ENCODE measurements around the gene RNF26.

DNA sequence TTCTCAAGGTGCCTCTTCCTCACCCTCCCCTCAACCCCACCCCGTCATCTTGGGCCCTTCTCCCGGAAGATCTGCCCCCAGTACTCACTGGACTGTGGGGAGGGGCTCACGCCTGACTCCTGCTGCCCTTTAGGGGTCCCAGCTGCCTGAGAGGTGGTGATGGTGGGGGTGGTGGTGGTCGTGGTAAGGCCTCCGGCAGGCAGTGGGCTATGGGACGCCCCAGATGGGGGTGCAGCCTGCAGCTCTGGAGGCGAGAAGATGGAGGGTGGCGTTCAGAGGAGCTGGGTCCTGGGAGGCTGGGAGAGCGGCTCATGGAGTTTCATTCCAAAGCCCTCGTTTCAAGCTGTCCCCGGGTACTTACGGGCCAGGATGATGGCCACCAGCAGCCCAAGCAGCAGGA is 11.4 kb downstream of the RNF26 start:
- TF ChIP-seq FOXM1 (IDR thresholded peaks at IDR 0.05; ENCODE audit: low read depth) (no peak), TCF12 (IDR thresholded peaks at IDR 0.05) (no peak), POLR2AphosphoS5 (IDR thresholded peaks at IDR 0.05; ENCODE audit: low read depth, low read length) (no peak)
- TF ChIP-seq, protein P1, sequence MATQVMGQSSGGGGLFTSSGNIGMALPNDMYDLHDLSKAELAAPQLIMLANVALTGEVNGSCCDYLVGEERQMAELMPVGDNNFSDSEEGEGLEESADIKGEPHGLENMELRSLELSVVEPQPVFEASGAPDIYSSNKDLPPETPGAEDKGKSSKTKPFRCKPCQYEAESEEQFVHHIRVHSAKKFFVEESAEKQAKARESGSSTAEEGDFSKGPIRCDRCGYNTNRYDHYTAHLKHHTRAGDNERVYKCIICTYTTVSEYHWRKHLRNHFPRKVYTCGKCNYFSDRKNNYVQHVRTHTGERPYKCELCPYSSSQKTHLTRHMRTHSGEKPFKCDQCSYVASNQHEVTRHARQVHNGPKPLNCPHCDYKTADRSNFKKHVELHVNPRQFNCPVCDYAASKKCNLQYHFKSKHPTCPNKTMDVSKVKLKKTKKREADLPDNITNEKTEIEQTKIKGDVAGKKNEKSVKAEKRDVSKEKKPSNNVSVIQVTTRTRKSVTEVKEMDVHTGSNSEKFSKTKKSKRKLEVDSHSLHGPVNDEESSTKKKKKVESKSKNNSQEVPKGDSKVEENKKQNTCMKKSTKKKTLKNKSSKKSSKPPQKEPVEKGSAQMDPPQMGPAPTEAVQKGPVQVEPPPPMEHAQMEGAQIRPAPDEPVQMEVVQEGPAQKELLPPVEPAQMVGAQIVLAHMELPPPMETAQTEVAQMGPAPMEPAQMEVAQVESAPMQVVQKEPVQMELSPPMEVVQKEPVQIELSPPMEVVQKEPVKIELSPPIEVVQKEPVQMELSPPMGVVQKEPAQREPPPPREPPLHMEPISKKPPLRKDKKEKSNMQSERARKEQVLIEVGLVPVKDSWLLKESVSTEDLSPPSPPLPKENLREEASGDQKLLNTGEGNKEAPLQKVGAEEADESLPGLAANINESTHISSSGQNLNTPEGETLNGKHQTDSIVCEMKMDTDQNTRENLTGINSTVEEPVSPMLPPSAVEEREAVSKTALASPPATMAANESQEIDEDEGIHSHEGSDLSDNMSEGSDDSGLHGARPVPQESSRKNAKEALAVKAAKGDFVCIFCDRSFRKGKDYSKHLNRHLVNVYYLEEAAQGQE (IDR thresholded peaks at IDR 0.05; ENCODE audit: low read depth, low read length), result no peak
- TF ChIP-seq, protein P2, sequence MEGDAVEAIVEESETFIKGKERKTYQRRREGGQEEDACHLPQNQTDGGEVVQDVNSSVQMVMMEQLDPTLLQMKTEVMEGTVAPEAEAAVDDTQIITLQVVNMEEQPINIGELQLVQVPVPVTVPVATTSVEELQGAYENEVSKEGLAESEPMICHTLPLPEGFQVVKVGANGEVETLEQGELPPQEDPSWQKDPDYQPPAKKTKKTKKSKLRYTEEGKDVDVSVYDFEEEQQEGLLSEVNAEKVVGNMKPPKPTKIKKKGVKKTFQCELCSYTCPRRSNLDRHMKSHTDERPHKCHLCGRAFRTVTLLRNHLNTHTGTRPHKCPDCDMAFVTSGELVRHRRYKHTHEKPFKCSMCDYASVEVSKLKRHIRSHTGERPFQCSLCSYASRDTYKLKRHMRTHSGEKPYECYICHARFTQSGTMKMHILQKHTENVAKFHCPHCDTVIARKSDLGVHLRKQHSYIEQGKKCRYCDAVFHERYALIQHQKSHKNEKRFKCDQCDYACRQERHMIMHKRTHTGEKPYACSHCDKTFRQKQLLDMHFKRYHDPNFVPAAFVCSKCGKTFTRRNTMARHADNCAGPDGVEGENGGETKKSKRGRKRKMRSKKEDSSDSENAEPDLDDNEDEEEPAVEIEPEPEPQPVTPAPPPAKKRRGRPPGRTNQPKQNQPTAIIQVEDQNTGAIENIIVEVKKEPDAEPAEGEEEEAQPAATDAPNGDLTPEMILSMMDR (IDR thresholded peaks at IDR 0.05), result no peak
- TF ChIP-seq, protein P3, sequence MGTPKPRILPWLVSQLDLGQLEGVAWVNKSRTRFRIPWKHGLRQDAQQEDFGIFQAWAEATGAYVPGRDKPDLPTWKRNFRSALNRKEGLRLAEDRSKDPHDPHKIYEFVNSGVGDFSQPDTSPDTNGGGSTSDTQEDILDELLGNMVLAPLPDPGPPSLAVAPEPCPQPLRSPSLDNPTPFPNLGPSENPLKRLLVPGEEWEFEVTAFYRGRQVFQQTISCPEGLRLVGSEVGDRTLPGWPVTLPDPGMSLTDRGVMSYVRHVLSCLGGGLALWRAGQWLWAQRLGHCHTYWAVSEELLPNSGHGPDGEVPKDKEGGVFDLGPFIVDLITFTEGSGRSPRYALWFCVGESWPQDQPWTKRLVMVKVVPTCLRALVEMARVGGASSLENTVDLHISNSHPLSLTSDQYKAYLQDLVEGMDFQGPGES (IDR thresholded peaks at IDR 0.05; ENCODE audit: low read depth, low read length), result no peak
